Fibroblast of skin of back (primary cell): ENCODE results near the gene GBP6.
"Not testable (repeated sequence)": the region's sequence is repeated elsewhere in the genome, so short reads cannot be mapped to it uniquely, and the experiment has no call there.

ENCODE experiments used
- DNase-seq: peaks from one replicate; pipeline ENCODE4 v3.0.0-alpha.2; 2013

Gene GBP6

DNA sequence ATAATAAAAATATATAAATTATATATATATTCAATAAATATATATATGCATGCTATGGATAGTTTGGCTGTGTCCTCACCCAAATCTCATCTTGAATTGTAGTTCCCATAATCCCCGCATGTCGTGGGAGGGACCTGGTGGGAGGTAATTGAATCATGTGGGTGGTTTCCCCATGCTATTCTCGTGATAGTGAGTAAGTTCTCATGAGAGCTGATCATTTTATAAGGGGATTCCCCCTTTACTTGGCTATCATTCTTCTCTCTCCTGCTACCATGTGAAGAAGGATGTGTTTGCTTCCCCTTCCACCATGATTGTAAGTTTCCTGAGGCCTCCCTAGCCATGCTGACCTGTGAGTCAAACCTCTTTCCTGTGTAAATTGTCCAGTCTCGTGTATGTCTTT, 10.0 kb downstream of the GBP6 start:
- not testable (repeated sequence) for DNase-seq

DNA sequence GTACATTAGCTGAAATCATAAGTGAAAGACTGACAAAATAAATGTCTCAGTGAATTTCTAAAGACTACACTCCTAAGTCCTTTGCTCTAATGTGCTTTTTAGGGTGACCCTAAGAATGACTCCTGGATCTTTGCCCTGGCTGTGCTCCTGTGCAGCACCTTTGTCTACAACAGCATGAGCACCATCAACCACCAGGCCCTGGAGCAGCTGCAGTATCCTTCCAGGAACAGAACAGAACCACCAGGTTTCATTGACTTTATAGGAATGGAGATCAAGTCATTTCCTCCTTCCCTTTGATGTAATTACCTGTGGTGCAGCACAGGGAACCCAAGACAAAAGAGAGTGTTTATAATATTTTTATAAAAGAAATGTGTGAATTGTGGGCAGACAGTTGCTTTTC, 14.1 kb downstream of the GBP6 start:
- DNase-seq, result no peak

DNA sequence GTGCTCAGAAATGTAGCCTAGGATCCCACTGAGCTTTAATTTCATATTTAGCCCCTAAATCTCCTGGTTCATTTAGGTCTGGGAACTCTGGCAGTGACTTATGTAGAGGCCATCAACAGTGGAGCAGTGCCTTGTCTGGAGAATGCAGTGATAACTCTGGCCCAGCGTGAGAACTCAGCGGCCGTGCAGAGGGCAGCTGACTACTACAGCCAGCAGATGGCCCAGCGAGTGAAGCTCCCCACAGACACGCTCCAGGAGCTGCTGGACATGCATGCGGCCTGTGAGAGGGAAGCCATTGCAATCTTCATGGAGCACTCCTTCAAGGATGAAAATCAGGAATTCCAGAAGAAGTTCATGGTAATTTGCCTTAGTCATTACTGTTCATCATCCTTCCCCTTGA, 17.8 kb downstream of the GBP6 start:
- no peak for DNase-seq

DNA sequence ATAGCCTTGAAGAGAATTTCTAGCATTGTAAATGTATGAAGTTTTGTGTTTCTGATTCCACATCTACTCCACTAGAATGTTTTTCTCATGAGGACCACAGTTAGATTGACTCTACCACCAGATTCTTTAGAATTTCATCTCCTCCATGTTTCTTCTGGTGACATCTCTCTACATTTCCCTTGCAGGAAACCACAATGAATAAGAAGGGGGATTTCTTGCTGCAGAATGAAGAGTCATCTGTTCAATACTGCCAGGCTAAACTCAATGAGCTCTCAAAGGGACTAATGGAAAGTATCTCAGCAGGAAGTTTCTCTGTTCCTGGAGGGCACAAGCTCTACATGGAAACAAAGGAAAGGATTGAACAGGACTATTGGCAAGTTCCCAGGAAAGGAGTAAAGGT, 18.6 kb downstream of the GBP6 start:
- no peak for DNase-seq

- DNase-seq, result no peak
These were observed 19.3 kb downstream of the GBP6 start for GRCh38 chr1:89383185-89383584.

DNA sequence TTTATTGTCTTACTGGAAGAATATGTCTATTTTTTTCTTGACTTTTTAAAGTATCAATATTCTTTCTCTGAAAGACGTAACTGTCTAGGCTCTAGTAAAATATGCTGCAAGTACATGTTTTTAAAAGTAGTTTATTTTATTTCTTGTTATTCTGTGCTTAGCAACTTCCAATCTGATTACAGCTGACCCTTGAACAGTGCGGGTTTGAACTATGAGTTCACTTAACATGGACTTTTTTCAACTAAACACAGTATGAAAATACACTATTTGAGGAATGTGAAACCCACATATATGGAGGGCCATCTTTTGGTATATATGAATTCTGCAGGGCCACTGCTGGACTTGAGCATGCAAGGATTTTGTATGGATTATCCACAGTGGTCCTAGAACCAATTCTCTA, 26.8 kb downstream of the GBP6 start:
- DNase-seq, result no peak

DNA sequence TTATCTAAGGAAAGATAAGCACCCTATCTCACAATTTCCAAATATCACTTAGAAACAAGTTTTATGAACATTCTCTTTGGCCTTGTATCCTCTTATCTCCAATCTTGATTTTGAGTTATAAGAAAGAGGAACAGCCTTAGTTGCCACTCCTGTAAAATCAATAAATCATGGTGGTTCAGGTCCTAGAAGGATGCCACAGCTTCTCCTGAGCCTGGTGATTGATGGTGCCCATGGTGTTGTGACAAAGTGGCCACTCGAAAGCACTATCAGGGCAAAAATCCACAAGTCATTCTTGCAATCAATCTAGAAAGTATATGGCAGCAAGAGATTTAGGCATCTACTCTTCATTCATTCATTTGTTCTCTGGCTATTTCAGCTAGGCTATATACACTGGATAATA, 27.8 kb downstream of the GBP6 start:
- no peak for DNase-seq

DNA sequence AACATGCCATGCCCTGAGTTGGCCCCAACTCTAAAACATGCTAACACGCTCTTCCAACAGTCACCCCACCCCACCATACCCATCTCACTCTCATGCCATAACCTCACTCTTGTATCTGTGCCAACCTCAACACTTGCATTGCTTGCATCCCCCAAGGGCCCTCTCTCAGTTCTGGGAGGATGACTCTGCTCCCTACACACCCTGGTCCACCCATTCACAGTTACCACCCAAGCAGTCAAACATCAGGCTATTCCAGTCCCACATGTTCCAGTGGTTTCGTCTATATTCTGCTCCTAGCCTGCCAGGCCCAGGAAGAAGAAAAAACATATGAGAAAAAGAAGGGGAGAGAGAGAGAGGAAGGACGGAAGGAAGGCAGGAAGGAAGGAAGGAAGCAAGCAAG, 31.0 kb downstream of the GBP6 start:
- DNase-seq, result no peak

DNA sequence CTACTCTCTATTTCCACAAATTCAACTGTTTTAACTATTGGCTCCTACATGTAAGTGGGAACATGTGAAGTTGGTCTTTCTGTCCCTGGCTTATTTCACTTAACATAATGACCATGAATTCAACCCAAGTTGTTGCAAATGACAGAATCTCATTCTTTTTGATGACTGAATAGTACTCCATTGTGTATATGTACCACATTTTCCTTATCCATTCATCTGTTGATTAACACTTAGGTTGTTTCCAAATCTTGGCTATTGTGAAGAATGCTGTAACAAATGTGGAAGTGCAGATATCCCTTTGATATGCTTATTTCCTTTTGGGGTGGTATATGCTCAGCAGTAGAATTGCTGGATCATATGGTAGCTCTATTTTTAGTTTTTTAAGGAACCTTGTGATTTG, 33.0 kb downstream of the GBP6 start:
- DNase-seq, result no peak

GRCh38 chr1:89405275-89405929, 41.5 kb downstream of the GBP6 start:
- DNase-seq, result no peak

DNA sequence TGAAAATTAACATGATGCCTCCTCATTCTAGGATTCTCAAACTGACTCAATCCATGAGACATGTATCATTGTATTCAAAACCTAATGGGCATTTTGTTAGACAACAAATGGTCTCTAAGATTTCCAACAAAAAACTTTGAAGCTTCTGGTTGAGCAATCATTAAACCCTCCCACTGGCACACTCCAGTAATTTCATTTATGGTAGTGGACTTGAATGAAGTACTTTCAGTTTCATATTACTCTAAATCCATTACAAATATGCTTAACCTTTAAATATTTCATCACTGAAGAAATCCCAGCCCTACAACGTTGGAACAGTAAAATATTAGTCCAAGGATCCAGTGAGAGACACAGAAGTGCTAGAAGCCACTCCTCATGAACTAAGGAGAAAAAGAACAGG, 43.5 kb downstream of the GBP6 start:
- no peak for DNase-seq

- DNase-seq, result not testable (repeated sequence)
These were observed 43.9 kb downstream of the GBP6 start for GRCh38 chr1:89407768-89408167.

DNA sequence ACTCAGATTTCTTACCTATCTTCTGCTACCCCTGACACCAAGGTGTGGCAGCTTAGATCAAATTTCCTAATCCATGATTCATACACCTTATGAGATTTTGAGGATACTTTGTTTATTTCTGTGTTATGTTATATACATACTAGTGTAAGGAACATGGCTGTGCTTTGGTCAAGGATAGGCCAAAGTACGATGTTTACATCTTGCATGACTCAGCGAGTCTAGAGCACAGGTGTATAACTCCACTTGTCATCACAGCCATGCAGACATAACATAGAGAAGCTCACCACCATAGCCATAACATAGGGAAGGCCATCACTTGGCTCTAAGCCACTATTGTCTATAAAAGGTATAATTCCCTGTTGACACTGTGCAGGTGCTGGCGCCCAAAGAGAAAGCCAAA, 61.2 kb downstream of the GBP6 start:
- no peak for DNase-seq

- DNase-seq, result no peak
These were observed 65.2 kb downstream of the GBP6 start for GRCh38 chr1:89429062-89429461.

DNA sequence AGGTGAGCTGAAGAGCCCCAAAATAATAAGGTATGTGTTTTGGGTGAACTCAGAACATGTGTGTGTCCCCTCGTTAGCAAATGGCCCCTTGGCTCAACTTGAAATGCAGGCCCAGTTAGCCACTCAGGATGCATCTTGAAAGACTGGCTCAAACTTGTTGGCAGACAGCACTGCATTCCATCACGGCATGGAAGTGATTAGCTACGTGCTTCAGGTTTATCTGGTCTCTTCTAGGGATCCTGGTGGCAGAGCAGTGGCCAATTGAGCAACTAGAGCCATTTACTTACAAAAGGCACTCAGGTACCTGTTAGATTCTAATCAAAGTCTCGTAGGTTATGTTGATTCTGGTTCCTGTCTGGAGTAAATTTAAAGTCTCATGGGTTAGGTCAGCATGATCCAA, 65.8 kb downstream of the GBP6 start:
- not testable (repeated sequence) for DNase-seq

GRCh38 chr1:89433421-89433820, 69.6 kb downstream of the GBP6 start:
- DNase-seq, result no peak

GRCh38 chr1:89434058-89434780, 70.4 kb downstream of the GBP6 start:
- not testable (repeated sequence) for DNase-seq
